T-helper 17 cell (primary cell): ENCODE measurements around the gene STRC. TPM values are rescaled to one million over a fixed set of nuclear protein-coding genes. Genes with fewer than 3 reads are reported as not detected.
"Not testable (repeated sequence)": the region's sequence is repeated elsewhere in the genome, so short reads cannot be mapped to it uniquely, and the experiment has no call there.

Source experiments
- ATAC-seq: fragments of 150-1000 bp; cut with Tn5 transposase; 2 replicates; pipeline ENCODE4 v1.10.0; 2021; ENCODE audit warnings: mild to moderate bottlenecking, moderate library complexity
- DNase-seq, 3 donors: peaks; one replicate each; pipeline versions ENCODE4 v3.0.0 to v3.0.0-alpha.2; 2020 to 2021
- H3K9me3 ChIP-seq: one replicate; pipeline ENCODE4 v1.7.0; 2013; ENCODE audit warnings: low read length, mild to moderate bottlenecking; ENCODE audit not compliant: control insufficient read depth, poor library complexity, severe bottlenecking
- H3K27ac Mint-ChIP-seq: one replicate; pipeline ENCODE4 v1.8.0; 2022; ENCODE audit warnings: mild to moderate bottlenecking, moderate library complexity, mixed read lengths
- H3K27me3 Mint-ChIP-seq: one replicate; pipeline ENCODE4 v1.8.0; 2022; ENCODE audit warnings: mixed read lengths
- H3K36me3 Mint-ChIP-seq: one replicate; pipeline ENCODE4 v1.8.0; 2022; ENCODE audit warnings: low read depth, mixed read lengths
- H3K4me1 Mint-ChIP-seq: one replicate; pipeline ENCODE4 v1.8.0; 2022; ENCODE audit warnings: mild to moderate bottlenecking, mixed read lengths
- H3K4me3 Mint-ChIP-seq: one replicate; pipeline ENCODE4 v1.8.0; 2022; ENCODE audit warnings: mild to moderate bottlenecking, moderate library complexity, mixed read lengths
- total RNA-seq, 4 donors: library from RNA in 2 of 4; stranded (reverse) in 2 of 4; gene quantifications; one replicate each; pipeline ENCODE4 v1.2.3 and lab custom pipeline; 2022 to 2026

STRC gene
- total RNA-seq (1 to 10 TPM; 1.8 TPM), total RNA-seq (lab: John Stamatoyannopoulos, UW) (0.23 to 1.0 reads per million in 2 donors)

GRCh38 chr15:43618700-43619099 is at the start of gene STRC:
STRC (minus strand) TSS chr15:43618800; CDS start chr15:43618722, 78 bp downstream.
- H3K4me3 Mint-ChIP-seq, ATAC-seq, H3K36me3 Mint-ChIP-seq, H3K4me1 Mint-ChIP-seq, DNase-seq, H3K9me3 ChIP-seq, H3K27ac Mint-ChIP-seq: not testable (repeated sequence)
- peaks cover 15% of the 10 kb centered on the region for H3K27me3 Mint-ChIP-seq

DNA sequence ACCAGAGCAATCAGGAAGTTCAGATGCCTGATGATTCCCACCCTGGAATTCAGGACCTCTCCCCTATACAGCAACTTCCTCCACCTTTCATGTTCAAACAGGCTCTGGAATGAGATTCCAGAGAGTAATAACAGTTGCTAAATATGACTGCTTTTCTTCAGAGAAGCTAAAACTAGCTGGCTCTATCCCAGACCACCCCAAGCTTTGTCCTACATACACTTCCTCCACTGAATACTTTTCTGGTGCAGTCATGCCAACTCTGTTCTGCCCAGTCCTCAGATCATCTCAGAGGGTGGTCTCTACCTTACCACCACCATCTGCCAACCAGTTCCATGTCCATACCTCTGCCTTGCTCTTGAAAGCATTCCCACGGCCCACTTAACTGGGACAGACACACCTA is 47.6 kb upstream of the STRC start:
- not testable (repeated sequence) for H3K4me1 Mint-ChIP-seq, ATAC-seq, H3K27me3 Mint-ChIP-seq, H3K9me3 ChIP-seq, H3K4me3 Mint-ChIP-seq, H3K36me3 Mint-ChIP-seq, DNase-seq, H3K27ac Mint-ChIP-seq

GRCh38 chr15:43663333-43663732 is 44.7 kb upstream of the STRC start:
- not testable (repeated sequence) for H3K9me3 ChIP-seq, H3K27ac Mint-ChIP-seq, H3K27me3 Mint-ChIP-seq, H3K4me1 Mint-ChIP-seq, H3K4me3 Mint-ChIP-seq, H3K36me3 Mint-ChIP-seq, DNase-seq, ATAC-seq

DNA sequence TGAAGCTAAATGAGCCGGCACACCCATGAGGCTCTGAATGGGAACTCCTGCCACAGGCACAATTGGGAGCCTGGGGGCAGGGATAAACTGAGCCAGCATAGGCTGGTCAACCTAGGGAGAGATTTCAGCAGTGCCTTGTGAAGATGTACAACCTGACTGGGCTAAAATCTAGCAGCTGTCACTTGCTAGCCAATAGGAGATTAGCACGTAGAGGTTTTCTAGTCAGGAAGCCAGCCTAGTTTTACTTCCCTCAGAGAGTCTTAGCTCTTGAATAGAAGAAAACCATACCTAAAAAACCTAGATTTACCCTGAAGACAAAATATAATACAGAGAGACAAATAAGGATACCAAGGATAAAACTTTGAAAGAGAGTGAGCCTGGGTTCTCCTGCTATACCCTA is 43.7 kb upstream of the STRC start:
- H3K4me1 Mint-ChIP-seq, H3K4me3 Mint-ChIP-seq, H3K27ac Mint-ChIP-seq, ATAC-seq, DNase-seq, H3K36me3 Mint-ChIP-seq, H3K27me3 Mint-ChIP-seq, H3K9me3 ChIP-seq: not testable (repeated sequence)

DNA sequence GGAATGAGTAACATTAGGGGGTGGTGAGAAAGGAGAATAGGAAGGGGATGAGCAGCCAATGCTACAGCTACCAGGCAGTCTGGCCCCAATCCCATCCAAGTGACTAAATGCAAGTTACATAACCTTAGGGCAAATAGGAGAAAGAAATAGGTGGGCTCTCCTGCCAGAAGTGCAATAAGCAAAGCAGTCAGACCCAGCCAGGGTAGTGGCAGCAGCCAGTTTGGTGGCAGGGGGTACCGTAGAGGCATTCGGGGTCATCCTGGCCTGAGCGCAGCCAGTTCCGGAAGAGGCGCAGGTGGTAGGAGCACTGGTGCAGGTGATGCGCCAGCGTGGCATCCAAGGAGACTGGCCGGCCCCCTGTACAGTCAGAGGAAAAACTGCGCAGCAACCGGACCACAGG is 41.1 kb upstream of the STRC start:
- H3K9me3 ChIP-seq, ATAC-seq, H3K27ac Mint-ChIP-seq, H3K36me3 Mint-ChIP-seq, H3K4me3 Mint-ChIP-seq, DNase-seq, H3K4me1 Mint-ChIP-seq, H3K27me3 Mint-ChIP-seq: not testable (repeated sequence)

DNA sequence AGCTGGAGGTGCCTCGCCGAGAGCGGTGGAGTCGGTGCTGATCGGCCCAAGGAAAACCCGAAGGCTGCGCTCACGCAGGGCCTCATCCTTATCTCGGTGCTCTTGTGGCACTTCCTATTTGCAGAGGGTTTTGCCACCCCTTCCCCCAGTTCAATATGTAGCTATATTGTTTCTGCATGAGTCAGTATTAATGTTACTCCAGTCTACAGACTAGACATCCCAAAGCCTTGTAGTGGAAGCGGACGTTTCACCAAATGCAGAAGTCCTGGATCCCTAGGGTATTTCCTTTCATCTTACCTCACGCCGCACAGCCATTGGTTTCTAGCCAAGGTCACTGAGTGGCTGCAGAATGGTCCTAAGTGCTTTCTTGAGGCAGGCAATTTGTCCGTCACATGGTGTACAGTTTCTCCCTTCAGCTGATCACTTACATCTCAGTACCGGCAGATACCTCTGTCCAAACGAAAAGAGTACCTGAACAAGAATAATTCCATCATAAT is 30.9 kb upstream of the STRC start:
- not testable (repeated sequence) for H3K4me3 Mint-ChIP-seq, H3K9me3 ChIP-seq, DNase-seq, ATAC-seq, H3K27ac Mint-ChIP-seq, H3K36me3 Mint-ChIP-seq, H3K4me1 Mint-ChIP-seq, H3K27me3 Mint-ChIP-seq

GRCh38 chr15:43648649-43649429 is 30.2 kb upstream of the STRC start, which contains the start of gene CATSPER2:
CATSPER2 (minus strand) TSS chr15:43648844; CDS start chr15:43648061, 783 bp downstream.
- Mint-ChIP-seq H3K27ac (no peak within 1 kb of the TSS), H3K4me3 (no peak within 1 kb of the TSS), H3K27me3 (no peaks in the 10 kb centered on the region), H3K36me3 (no peaks in the 10 kb centered on the region), H3K4me1 (no peaks in the 10 kb centered on the region)
- DNase-seq (no peak), ATAC-seq (no peak)
- no peaks in the 10 kb centered on the region for H3K9me3 ChIP-seq

GRCh38 chr15:43638464-43639204 is 20.0 kb upstream of the STRC start:
- DNase-seq, H3K36me3 Mint-ChIP-seq, H3K4me3 Mint-ChIP-seq, ATAC-seq, H3K9me3 ChIP-seq, H3K27me3 Mint-ChIP-seq, H3K4me1 Mint-ChIP-seq: not testable (repeated sequence)
- H3K27ac Mint-ChIP-seq = peak overlapping the region; percentile 27

DNA sequence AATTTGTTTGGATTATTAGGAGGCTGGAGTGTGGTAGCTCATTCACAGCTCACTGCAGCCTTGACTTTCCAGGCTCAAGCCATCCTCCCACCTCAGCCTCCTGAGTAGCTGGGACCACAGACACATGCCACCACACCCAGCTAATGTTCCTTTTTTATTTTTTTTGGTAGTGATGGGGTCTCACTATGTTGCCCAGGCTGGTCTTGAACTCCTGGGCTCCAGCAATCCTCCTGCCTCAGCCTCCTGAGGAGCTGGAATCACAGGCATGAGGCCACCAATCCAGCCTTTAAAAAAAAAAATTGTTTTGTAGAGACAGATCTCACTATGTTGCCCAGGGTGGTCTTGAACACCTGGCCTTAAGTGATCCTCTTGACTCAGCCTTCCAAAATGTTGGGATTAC is 8.3 kb upstream of the STRC start:
- not testable (repeated sequence) for H3K4me3 Mint-ChIP-seq, ATAC-seq, H3K36me3 Mint-ChIP-seq, H3K27ac Mint-ChIP-seq, H3K4me1 Mint-ChIP-seq, DNase-seq, H3K9me3 ChIP-seq
- peaks cover 10% of the 10 kb centered on the region for H3K27me3 Mint-ChIP-seq

DNA sequence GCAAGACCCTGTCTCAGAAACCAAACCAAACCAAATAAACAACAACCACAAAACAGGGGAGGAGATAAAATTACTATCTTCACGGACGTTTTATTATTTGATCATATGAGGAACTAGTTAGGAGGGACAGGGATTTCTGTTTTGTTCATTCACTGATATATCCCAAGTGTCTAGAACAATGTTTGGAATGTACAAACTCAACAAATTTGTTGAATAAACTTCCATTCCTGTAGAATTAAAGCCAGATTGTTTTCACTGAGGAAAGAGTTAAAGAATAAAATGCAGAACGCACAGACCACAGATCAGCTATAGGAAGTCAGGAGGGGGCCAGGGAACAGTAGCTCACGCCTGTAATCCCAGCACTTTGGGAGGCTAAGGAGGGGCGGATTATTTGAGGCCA is 6.5 kb upstream of the STRC start:
- Mint-ChIP-seq H3K36me3 (peaks cover 3% of the 10 kb centered on the region), H3K27ac (no peak overlapping the region), H3K27me3 (peaks cover 14% of the 10 kb centered on the region), H3K4me3 (no peak overlapping the region), H3K4me1 (peaks cover 2% of the 10 kb centered on the region)
- ATAC-seq (no peak), DNase-seq (no peak)
- no peaks in the 10 kb centered on the region for H3K9me3 ChIP-seq

DNA sequence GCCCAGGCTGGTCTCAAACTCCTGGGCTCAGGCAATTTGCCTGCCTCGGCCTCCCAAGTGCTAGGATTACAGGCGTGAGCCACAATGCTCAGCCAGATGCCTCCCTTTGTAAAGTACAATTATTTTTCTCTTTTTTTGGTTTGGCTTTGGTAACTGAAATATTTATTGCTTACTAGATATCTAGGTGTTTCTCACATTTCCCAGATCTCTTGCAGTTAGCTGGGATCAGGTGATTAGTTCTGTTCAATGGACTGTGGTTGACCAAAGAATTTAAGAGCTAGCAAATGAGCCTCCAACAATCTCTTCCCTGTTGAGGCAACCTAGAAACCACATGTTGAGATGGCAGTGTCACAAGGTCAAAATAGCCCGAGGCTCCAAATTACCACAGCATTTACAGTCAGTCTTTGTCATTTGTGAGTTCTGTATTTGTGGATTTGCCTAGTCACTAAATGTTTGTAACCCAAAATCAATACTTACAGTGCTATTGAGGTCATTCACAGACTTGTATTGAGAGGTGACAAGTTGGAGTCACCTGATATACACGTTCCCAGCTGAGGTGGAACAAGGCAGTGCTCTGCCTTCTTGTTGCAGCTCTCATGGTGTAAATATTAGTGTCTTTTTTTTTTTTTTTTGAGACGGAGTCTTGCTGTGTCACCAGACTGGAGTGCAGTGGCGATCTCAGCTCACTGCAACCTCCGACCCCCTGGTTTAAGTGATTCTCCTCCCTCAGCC is 3.6 kb upstream of the STRC start:
- H3K36me3 Mint-ChIP-seq, ATAC-seq: not testable (repeated sequence)

DNA sequence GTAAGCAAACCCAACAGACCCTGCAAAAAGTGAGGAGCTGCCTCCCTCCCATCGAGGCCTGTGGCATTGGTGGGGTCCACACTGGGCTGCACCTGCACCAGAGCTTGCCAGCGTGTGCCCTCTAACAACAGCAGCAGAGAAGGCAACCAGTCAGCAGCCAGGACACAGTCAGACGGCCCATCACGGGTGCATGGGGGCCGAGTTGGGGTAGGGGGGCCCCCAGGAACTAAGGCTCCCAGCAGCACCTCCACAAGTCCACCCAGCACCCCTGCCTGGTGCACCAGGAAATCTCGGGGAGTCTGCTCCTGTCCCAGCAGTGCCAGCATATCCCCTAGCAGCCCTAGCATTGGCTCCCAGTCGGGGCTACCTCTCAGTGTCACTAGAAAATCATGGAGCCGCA is 850 bp downstream of the STRC start:
- DNase-seq, H3K9me3 ChIP-seq, H3K27ac Mint-ChIP-seq, ATAC-seq, H3K4me3 Mint-ChIP-seq, H3K4me1 Mint-ChIP-seq, H3K36me3 Mint-ChIP-seq: not testable (repeated sequence)
- peaks cover 15% of the 10 kb centered on the region for H3K27me3 Mint-ChIP-seq

More for the DNA sequence above, 3.6 kb upstream of the STRC start:
- DNase-seq, H3K9me3 ChIP-seq, H3K4me1 Mint-ChIP-seq, H3K4me3 Mint-ChIP-seq, H3K27ac Mint-ChIP-seq: not testable (repeated sequence)
- H3K27me3 Mint-ChIP-seq = peaks cover 25% of the 10 kb centered on the region

- H3K4me1 Mint-ChIP-seq, ATAC-seq, H3K36me3 Mint-ChIP-seq: not testable (repeated sequence)
Observed at GRCh38 chr15:43602233-43602632, 16.4 kb downstream of the STRC start.

More at GRCh38 chr15:43602233-43602632, 16.4 kb downstream of the STRC start:
- not testable (repeated sequence) for H3K9me3 ChIP-seq, H3K27ac Mint-ChIP-seq, DNase-seq, H3K4me3 Mint-ChIP-seq
- peaks cover 44% of the 10 kb centered on the region for H3K27me3 Mint-ChIP-seq
